GM19372 (cell line): ENCODE data around the gene WDR7.

Source experiments
- ATAC-seq: cut with Tn5 transposase; IDR thresholded peaks from one replicate; pipeline ENCODE4 v1.9.1; 2021; ENCODE audit warnings: mild to moderate bottlenecking, low read depth, moderate library complexity; ENCODE audit not compliant: unreplicated experiment

WDR7 gene

GRCh38 chr18:57059366-57059765 is 408.2 kb downstream of the WDR7 start:
- no peak for ATAC-seq

GRCh38 chr18:57060814-57061213 is 409.7 kb downstream of the WDR7 start:
- ATAC-seq, result no peak

DNA sequence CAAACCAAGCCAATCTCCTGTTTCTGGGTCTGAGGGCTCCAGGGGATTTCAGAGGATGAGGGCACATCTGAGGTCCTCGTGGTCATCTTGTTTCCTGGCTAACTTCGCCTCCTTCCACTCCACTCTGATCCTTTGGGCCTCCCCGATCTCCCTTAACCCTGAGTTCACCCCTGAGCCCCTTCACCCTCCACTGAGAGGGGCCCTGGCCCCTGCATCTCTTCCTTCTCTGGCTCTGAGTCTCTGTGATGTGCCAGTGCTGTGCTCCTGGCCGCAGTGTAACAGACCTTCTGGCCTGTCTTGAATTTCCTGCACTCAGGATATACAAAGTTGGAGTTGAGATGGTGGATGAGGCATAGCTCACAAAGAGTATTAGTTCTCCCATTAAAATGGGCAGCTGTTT is 411.0 kb downstream of the WDR7 start:
- no peak for ATAC-seq

DNA sequence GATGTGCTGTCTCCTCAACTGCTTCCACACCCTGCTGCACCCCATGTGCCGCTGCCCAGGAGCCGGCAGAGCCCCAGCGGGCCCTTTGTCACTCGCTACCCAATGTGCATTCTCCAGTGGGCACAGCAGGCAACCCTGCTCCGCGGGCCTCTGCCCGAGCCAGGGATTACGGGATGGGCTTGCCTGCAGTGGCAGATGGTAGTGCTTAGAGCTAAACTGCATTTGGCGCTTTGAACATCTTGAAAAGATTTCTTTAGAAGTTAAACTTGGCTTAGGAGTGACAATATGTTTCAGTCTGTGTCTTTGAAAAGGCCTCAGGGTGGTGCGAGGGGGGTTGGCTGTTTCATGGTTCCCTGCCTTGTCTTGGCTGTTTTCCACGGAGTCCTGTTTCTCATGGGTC is 411.7 kb downstream of the WDR7 start:
- ATAC-seq, result no peak

DNA sequence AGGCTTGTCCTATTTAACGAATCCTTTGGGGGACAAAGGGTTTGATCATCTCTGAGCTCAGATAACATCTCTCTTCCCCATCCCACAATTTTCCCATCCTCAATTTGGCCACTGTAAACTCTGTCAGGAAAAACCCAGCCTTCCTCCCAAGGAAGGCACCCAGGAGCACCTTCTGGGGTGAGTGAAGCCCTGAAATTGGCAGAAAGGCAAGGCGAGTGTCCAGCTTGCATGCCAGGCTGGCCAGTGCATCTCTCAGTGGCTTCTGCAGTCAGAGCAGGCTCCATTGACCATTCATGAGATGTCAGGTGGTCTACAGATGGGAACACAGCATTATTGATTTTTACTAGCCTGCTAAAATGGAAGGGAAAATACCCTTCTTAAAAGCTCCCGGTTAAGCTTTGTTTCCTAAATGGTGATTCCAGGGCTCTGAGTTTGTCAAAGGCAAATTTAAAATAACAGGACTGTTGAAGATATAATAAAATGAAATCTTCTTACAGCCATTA is 412.5 kb downstream of the WDR7 start:
- no peak for ATAC-seq

DNA sequence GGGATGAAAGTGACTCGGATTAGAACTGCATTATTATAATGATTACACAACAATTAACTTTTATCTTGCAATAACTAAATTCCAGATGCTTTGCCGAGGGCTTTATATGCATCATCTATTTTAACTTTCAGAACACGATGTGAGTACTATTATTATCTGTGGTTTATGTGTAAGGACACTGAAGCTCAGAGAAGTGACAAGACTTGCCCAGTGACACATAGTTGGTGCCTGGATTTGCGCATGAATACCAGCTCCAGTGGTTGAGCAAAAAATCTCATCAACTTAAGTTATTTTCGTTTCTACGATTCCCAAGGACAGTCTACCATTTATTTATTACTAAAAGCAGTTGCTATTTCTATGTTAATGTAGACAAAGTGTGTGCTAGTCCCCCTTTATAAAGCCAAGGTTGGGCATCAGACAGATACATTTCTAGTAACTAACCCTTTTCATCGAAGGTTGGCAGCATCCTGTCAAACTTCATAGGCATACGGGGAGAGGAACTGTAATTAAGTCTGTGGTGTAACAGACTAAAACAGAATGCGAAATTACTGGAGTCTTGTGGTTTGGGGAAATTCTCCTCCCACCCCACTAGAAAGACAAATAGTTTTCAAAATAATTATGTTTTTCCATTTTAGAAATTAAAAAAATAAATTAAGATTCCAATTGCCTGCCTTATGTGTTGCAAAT is 422.5 kb downstream of the WDR7 start:
- ATAC-seq, result no peak

DNA sequence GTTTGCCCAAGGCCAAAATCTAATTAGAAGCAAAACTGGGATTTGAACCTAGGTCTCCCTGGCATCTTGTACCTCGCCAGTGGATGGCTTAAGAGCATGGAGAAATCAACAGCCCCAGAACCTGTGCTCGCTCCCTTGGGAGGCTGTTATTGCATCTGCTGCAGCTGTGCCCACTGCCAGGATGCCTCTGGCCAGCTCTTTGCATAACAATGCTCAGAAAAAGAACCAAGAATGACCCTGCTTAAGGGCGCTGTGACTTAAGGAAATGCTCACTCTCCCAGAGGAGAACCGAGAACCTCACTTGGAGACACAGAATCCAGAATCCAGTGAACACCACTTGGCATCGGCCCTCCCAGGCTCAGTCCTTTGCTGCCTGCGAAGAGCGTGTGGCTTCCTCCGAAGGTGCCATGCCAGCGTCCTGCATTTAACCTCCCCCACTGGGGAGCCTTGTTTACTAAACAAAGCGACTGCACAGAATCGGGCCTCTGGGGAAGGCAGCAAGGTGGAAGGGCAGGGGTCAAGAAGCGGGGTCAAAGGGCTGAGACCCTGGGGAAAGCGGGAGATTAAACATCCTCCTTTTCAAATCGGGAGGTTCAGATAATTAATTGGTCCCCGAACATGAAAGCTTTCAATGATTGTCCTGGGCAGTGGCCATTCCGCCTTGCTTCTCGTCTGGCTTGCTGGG is 424.7 kb downstream of the WDR7 start:
- no peak for ATAC-seq

GRCh38 chr18:57077005-57077765 is 426.0 kb downstream of the WDR7 start:
- ATAC-seq, result no peak

DNA sequence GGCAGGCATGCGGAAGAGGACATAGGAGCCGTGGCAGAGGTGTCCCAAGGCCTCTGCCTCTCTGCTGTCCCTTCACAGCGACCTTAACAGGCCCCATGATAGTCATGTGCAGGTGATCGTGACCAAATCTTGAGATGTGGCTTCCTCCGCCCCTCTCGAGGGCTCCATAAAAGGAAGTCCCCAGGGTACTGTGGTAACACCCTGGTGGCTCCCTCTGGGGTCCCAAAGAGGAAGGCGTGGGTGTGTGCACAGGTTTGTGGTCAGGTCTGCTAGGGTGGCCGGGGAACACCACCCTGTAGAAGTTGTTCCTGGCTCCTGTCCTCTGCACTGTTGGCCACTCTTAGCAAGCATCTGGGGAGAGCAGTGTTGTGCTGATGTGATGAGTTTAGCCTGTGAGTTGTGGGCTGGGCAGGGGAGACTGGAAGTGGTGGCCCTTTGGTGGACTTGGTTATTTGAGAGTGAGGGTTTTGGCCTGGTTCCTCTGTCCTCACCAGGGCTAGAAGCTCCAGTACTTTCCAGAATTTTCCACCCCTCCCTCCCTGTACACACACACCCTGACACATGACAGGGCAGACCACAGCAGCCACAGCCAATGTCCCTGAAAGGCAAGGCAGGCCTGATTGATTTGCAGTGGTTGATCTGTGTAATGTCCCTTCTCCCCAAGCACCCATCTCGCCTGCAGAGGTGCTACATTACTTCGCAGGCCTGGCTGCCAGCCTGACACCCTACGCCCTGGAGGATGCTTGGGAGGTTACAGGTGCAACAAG is 426.8 kb downstream of the WDR7 start:
- peak; percentile 93 for ATAC-seq

DNA sequence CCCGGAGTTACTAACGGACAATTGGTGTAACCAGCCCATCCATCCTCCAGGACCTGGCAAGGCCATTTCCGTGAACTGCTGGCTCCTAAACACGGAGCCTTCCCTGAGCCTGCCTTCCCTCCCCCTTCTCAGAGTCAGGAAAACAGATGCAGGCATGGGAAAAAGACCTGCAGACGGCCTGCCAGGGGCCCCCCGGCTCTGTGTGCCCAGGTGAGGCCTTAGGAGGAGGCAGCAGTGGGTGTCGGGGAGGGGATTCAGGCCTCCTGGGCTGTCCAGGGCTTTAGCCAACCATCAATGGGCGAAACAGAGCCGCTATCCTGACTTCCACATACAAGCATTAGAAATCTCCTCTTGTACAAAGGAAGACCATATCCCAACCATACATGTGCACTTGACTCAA is 427.5 kb downstream of the WDR7 start:
- no peak for ATAC-seq

DNA sequence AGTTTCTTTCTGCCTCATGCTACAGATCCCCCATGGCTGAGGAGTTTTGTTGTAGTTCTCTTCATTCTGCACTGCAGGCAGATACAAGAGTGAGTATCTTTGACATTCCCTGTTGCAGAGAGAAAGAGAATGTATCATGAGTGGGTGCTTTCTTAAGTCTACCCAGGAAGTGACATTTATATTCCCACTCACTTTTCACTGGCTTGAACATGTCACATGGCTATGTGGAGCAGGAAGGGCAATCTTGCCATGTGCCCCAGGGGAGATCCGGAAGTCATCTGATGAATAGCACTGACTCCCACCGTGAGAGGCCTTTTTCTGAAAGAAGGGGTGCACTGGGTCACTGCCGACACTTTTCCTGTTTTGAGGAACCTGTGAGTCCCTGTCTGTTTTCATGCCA is 429.3 kb downstream of the WDR7 start:
- ATAC-seq, result no peak

DNA sequence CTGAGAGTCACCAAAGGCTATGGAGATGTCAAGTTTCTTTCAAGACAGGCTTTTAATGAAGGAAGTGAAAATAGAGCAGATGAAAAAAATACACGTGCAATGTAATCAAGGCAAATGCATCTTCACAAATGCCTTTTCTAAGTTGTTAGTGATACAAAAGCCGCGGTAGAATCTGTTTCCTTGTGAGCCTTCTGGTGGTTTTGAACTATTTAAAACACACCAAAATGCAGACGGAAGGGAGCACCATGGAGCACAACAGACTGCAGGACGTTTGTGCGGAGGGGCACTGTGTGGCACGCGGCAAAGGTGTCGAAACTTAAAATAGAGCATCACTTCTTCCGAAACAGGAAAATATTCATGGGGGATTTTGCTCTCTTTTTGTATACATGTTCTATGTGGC is 430.7 kb downstream of the WDR7 start:
- ATAC-seq, result no peak

GRCh38 chr18:57083485-57083884 is 432.3 kb downstream of the WDR7 start:
- ATAC-seq, result no peak

DNA sequence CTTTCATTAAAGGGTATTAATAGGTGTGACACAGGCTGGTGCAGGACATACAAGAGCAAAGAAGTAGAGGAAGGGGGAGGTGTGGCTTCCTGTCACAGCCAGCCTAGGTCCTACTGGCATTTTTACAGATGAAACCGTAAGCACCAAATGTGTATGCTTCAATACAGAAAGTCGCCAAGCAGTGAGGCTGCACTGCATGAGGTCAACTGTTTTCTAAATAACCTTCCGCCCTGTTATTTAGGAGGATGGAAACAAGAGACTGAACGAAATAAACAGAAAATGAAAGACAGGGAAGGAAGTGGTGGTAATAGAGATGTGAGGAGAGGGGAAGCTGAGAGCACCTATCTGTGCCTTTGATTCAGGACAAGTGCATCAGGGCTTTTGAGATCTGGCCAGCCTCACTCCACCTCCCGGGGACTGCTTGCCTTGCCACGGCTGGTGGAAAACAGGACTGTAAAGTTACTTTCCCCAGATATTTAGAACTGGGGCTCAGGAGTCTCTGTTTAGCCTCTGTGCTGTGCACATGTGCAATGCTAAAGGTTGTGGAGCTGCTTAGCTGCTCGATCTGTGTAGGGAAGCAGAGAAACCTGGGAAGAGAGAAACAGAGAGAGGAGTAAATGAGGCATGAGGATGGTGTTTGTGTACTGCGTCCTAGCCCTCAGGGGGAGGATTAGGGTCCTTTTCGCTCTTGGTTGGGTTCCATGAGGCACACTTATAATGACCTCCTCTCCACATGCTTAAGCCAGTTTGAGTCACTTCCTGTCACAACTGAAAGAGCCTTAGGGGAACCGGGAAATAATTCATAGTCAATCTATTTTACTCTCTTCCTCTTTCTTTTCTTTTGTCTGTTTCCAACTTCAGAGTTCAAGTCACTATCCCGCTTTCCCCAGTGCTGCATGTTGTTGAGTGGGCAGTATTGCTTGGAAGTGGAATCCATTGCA is 433.4 kb downstream of the WDR7 start:
- peak; percentile 63 for ATAC-seq

DNA sequence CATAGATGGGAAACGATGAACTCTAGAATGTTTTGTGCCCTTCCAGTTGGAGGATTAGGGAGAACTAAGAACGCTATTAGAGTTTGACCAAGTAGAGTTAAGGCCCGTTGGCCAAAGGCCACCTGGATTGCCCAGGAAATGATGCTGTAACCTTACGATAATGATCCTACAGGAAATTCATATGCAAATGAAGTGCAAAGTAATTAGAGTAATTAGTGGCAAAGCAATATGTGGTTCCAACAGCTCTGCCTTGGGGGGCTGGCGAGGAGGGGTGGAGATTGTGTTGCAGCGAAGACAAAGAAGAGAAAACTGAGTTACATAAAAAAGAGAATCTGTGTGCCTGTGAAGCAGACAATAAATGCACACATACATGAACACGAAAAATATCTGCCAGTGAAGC is 434.2 kb downstream of the WDR7 start:
- no peak for ATAC-seq

DNA sequence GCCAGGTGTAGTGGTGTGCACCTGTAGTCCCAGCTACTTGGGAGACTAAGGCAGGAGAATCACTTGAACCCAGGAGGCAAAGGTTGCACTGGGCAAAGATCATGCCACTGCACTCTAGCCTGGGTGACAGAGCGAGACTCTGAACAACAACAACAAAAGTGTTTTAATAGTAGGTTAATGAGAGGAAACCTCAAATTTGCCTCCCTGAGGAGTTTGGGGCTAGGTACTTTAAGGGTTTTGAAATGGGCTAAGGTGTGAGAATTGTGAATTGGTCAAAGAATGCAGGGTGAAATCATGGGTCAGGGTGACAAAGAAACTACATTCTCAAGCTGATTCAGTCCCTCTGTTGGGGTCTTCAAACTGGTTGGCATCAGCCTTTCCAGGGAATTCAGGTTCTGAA is 435.0 kb downstream of the WDR7 start:
- ATAC-seq, result no peak
